ENCODE results near the gene PBX4. TPM values are rescaled to one million over a fixed set of nuclear protein-coding genes. Genes with fewer than 3 reads are reported as not detected.

The PBX4 gene
- total and polyA plus RNA-seq, 2 of the 8 experiments (the other 6 are each of a cell fraction or from before 2014, with no cell fraction given) = 3.4 to 3.8 TPM

DNA sequence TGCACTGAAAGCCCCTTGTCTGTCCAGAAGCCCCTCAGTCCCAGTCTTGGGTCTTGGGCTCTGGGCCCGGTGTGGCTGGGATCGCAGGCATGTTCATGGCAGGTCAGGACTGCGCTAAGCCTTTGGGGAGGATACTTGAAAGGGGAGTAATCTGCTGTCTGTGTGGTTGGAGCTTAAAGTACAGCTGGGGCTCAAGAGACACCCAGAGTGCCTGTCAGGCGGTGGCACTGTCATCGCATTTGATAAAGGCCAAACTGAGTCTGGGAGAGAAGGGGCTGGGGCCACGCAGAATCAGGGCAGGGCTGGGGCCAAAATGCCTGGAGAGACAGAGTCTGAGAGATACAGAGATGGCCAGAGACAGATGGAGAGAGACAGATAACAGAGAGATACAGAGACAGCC lies 84.6 kb downstream of the PBX4 start (continued):
- TF ChIP-seq CBX8 (IDR thresholded peaks at IDR 0.05; ENCODE audit: borderline replicate concordance, low read depth, low read length) (no peak), HDAC2 (IDR thresholded peaks at IDR 0.05; ENCODE audit: borderline replicate concordance in 1 of 2, low read depth in 2 of 2, low read length in 2 of 2) (no peak), TCF12 (IDR thresholded peaks at IDR 0.05; ENCODE audit: low read depth, low read length) (no peak), GTF2F1 (IDR thresholded peaks at IDR 0.05; ENCODE audit: borderline replicate concordance, low read depth, low read length) (no peak)
